ENCODE measurements around the gene NRL.
A peak's percentile ranks its signal among the peaks of the same experiment; 100 is the strongest.
"Not testable (repeated sequence)": the region's sequence is repeated elsewhere in the genome, so short reads cannot be mapped to it uniquely, and the experiment has no call there.

NRL gene

DNA sequence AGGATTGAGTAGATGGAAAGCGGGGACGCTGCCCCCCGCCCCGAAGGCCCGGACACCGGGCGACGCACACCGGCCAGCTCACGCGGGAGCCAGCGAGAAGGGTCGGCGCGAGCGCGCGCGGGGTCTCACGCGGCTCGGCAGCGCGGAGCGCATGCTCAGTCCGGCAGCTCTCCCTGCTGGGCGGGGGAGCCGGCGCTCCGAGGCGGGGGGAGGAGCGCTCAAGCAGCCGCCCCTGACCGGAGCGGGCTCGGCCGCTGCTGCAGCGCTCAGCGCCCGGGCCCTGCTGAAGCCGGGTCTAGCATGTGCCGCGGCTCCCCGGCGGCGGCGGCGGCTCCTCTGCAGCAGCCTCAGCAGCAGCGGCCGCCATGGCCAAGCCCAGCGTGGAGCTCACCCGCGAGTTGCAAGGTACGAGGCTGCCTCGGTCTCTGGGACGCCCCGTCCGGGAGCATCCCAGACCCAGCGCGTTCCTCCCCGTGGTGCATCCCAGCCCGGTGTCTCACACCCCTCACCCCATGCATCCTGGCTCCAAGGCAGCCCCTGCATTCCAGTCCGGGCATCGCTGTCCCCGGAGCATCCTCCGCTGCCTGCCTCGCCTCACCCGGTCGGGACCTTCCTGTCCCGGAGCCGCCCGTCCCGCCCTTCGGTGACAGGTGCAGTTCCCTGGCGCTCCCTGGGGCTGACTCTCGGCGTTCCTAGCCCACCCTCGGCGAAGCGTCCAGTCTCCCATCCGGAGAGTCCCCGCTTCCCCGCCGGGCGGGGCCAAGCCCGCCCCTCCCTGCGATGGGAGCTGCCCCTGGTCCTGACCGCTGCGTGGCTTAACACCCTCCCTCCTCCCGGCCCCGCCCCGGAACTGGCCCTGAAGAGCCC is 62.7 kb downstream of the NRL start, which contains the start of gene CARMIL3:
Gene CARMIL3 (plus strand): TSS at position 221 of the 867 bp plus-strand sequence. CDS start 145 bp downstream, at position 366.
- DNase-seq (ENCODE audit: low read depth in 2 of 2) = peak in 1 of 2 donors; percentile 38

DNA sequence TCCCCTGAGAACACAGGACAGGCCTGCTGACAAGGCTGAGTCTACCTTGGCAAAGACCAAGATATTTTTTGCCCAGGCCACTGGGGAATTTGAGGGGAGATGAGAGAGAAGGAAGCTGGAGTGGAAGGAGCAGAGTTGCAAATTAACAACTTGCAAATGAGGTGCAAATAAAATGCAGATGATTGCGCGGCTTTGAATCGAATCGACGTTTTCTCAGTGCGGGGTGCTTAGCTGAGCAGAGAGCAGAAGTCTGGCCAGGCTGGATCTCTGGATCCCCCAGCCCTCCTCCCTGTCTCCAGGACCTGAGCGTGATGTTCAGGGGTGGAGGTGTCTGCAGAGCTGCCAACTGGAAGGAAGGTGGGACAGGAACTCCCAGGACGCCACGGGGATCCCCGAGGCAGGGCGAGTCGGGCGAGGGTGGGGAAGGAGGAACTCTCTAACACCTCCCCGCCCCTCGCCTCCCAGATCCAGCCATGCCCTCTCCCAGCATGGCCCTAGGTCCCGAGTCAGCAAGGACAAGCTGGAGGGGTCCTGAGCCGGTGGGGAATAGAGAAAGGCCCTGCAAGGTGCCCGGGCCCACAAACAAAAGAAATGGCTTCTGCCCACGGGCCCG is 63.5 kb downstream of the NRL start:
- no peak for DNase-seq (ENCODE audit: low read depth in 2 of 2)

DNA sequence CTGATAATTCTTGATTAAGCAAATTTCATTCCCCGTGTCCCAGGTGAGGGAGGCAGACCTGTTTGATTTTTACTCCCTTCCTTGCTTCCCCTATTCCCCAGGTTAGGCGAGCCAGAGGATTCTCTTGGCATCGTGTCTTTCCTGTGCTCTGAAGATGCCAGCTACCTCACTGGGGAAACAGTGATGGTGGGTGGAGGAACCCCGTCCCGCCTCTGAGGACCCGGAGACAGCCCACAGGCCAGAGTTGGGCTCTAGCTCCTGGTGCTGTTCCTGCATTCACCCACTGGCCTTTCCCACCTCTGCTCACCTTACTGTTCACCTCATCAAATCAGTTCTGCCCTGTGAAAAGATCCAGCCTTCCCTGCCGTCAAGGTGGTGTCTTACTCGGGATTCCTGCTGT is 64.0 kb downstream of the NRL start:
- not testable (repeated sequence) for DNase-seq (ENCODE audit: low read depth in 2 of 2)

DNA sequence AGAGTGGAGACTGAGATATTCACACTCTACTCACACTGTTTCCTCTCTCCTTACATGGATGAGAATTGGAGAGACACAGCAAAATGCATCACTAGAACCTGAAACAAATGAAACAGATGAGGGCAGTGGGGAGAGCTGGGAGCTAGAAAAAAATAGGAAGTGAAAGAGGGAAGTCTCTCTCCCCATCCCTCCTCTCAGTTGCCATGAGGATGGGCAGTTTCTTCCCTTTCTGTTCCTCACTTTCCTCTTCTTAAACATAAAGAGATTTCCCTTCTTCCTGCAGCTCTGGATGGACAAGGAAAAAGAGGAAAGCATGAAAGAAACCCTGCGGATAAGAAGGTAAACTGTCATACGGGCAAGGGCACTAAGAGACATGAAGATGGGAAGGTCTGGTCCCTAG is 65.7 kb downstream of the NRL start:
- not testable (repeated sequence) for DNase-seq (ENCODE audit: low read depth in 2 of 2)

DNA sequence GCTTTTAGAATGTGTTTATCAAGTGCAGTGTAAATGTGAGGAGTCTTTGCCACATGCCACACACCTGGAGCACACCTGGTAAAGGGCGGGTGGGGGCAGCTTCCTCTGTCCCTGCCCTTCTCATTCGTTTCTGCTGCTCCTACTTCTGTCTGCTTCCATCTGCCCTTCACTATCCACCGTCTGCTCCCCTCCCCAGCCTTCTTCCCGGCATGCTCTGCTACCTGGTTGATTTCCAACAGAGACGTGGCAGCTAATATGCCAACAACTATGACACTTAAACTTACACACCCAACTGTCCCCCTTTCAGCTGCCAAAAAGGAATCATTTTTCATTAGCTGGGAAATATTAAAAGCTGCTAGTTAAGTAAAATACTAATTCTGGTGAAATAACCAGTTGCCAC is 72.0 kb downstream of the NRL start:
- DNase-seq (ENCODE audit: low read depth in 2 of 2) = no peak

DNA sequence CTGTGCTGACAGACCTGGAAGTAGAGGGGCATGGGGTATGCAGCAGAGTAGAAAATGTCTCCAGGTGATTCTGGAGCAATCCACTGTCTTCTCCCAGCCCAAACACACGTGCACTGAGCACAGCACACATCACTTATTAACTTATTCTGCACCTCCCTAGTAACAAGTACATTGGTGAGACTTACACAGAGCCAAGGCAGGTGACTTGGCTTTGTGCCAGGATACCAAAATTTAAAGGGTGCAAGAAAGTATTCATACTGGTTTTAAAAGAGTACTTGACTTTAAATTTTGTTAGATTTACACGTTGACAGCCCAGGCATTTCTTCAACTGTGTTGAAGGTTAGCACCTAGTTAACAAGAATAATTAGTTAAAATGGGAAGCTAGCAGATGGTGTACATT is 74.1 kb downstream of the NRL start:
- DNase-seq (ENCODE audit: low read depth in 2 of 2) = no peak

DNA sequence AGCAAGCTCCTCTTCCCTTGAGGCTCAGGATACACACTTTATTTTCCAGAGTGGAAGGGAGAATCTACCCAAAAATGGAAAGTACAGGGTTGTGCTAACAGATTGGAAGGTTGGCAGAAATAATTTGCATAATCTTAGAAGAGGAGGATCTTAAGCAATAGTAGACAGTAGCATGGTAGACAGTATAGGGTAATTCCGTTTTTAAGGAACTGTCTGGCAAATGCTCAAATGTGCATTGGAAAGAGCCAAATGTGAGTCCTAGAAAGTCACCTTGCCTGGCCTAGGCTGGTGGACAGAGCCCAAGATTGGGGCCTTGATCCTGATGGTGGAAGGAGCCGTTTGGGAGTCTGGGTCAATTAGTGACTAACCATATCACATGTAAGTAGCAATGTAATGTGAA is 76.1 kb downstream of the NRL start:
- no peak for DNase-seq (ENCODE audit: low read depth in 2 of 2)

DNA sequence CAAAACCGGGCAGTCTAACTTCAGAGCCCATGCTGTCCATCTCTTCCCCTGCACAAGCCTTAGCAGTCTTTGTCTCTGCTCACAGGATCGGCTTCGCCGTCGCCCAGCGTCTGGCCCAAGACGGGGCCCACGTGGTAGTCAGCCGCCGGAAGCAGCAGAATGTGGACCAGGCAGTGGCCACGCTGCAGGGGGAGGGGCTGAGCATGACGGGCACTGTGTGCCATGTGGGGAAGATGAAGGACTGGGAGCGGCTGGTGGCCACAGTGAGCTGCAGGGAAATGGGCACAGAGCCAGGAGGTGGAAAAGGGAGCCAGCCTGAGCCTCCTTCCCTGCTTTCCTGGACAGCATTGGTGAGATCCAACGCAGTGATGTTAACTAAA is 77.1 kb downstream of the NRL start:
- DNase-seq (ENCODE audit: low read depth in 2 of 2) = no peak

DNA sequence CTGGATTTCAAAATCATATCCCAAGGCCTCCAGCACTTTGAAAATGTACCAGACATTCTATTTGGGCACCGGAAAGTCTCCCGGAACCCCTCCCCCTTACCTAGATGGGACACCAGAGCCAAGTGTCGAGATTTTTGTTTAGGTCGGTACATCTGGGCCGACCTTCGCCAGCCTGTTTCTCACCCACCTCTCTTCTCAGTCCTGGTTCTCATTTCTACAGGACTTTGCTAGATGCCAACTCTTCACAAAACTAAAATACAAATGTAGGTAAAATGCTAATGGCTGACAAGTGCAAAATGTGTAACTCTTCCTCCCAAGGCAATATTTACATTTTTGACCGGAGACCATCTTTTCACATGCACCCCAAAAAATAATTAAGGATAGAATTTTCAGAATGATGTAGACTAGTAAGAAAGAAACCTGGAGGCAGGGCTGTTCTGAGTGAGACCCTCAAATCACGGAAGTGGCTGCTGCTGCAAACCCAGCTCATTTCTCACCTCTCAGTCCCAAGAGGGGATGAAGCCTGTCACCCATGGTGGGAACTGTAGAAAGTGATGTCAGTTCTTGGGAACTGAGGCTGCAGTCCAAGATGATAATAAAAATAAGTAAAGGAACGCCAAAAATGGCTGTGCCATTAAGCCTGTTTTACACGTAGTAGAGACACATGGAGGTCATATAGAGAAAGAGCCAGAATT is 77.6 kb downstream of the NRL start:
- DNase-seq (ENCODE audit: low read depth in 2 of 2) = not testable (repeated sequence)

DNA sequence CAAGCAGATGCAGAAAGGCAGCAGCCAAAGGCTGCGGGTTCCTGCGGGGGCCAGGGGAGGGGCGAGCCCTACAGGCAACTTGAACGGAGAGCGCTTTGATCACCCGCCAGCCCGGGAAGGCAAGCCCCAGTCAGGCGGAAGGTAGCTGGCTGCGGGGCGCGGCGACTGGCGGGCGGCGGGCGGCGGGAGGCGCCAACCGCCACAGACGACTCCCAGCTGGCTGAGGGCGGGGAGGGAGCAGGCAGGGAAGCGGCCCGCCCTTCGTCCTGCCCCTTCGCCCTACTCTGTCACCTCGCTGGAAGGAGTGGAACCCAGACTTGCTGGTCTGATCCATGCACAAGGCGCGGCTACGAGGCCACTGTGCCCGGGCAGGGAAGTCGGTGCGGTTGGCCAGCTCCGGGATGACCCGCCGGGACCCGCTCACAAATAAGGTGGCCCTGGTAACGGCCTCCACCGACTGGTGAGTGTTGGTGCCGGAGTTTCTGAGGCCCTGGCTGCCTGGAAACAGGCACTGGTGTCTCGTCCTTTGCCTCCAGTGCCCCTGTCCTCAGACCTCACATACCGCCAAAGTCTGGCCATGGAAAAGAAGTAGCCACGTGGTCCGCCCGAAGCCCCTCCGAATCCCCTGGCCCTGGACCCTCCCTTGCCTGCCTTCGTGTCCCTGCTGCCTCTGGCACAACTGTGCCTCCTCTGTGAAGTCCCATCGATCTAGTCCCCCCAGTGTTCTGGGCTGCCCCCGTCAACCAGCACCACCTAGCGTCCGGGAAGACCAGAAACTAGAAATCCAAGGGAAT is 78.4 kb downstream of the NRL start:
- no peak for DNase-seq (ENCODE audit: low read depth in 2 of 2)

DNA sequence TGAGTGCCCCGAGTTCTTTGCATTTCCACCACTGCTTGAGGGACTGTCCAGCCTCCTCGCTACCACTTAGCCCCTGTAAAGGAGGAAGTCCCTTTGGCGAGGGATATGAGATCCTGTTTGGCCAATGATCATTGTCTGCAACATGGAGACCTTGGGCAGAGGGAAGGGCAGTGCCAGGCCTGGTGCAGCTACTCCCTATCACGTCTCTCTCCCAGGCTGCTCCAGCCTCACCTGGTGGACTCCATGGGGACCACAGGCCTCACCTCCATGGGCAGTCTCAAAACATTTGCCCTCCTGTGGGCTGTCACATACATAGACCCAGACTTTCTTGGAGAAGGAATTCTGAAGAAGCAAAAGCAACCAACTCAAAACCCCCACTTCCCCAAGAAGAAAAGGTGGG is 79.0 kb downstream of the NRL start:
- DNase-seq (ENCODE audit: low read depth in 2 of 2) = not testable (repeated sequence)

DNA sequence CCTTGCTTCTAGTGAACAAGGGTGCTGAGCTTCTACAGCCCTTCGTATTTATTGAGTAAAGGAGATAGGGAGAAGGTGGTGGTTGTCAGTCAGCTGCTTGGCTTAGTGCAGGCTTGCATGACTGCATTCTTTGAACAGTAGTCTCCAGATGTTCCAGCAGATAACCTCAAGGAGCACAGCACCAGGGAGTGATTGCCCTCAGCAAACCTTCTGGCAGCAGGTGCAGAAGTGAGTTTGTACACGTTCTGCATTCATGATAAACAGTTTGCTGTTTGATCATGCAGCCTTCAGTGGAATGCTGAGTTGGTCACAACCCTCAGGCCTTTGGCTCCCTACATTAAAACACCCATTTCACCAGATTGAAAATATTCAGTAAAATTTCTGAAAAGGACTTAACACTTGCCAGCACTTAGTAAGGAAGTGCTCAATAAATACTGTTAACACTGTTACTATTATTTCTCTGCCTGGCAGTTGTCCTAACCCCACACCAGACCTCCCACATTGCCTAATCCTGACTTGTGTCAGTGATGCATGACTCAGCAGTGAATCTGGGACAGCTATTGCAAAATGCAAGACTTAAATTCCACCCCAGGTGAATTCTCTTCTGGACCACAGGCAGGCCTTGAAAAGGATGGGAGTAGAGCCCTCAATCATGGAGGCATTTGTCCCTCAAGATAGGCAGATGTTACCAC is 81.9 kb downstream of the NRL start:
- DNase-seq (ENCODE audit: low read depth in 2 of 2) = no peak

DNA sequence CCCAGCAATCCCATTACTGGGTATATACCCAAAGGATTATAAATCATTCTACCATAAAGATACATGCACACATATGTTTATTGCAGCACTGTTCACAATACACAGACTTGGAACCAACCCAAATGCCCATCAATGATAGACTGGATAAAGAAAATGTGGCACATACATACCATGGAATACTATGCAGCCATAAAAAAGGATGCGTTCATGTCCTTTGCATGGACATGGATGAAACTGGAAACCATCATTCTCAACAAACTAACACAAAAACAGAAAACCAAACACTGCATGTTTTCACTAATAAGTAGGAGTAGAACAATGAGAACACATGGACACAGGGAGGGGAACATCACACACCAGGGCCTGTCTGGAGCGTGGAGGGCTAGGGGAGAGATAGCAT is 83.4 kb downstream of the NRL start:
- not testable (repeated sequence) for DNase-seq (ENCODE audit: low read depth in 2 of 2)

DNA sequence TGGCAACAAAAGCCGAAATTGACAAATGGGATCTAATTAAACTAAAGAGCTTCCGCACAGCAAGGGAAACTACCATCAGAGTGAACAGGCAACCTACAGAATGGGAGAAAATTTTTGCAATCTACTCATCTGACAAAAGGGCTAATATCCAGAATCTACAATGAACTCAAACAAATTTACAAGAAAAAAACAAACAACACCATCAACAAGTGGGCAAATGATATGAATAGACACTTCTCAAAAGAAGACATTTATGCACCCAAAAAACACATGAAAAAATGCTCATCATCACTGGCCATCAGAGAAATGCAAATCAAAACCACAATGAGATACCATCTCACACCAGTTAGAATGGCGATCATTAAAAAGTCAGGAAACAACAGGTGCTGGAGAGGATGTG is 85.1 kb downstream of the NRL start:
- not testable (repeated sequence) for DNase-seq (ENCODE audit: low read depth in 2 of 2)
